DMS153 treated with DMSO at 0.1 percent for 48 hours (cell line): ENCODE measurements around the gene INSIG2.

Experiments
- DNase-seq: peaks from one replicate; lab custom pipeline; 2025; ENCODE audit not compliant: unreplicated experiment; lab: John Stamatoyannopoulos, UW

Gene INSIG2

GRCh38 chr2:118098307-118099030 lies 10.2 kb downstream of the INSIG2 start:
- no peak for DNase-seq

DNA sequence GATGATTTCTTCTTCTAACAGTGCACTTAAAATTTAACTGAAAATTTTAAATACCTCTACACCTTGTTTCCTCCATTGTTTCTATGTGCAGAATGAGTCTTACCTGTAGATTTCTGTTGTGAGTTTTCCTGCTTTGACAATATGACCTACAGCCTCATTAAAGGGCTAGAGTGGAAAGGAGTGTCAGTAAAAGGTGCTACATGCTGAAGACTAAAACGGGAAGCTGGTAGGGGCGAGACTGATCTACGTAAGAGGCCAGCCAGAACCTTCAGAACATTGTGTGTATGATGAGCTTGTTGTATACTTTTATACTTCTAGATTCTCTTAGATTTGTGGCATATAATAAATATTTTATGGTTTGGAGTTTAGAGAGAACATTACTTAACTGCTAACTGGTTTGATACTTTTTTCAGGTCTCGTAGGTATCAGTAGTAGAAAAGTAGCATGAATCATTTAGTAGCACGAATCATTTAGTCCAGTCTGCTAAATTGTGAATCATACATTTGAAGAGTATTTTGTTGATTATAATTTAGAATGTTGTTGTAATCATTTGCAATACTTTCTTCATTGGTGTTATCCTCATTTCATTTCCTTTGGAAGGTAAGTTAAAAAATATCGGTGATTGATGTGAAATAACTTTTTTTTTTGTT lies 14.3 kb downstream of the INSIG2 start:
- DNase-seq: no peak

DNA sequence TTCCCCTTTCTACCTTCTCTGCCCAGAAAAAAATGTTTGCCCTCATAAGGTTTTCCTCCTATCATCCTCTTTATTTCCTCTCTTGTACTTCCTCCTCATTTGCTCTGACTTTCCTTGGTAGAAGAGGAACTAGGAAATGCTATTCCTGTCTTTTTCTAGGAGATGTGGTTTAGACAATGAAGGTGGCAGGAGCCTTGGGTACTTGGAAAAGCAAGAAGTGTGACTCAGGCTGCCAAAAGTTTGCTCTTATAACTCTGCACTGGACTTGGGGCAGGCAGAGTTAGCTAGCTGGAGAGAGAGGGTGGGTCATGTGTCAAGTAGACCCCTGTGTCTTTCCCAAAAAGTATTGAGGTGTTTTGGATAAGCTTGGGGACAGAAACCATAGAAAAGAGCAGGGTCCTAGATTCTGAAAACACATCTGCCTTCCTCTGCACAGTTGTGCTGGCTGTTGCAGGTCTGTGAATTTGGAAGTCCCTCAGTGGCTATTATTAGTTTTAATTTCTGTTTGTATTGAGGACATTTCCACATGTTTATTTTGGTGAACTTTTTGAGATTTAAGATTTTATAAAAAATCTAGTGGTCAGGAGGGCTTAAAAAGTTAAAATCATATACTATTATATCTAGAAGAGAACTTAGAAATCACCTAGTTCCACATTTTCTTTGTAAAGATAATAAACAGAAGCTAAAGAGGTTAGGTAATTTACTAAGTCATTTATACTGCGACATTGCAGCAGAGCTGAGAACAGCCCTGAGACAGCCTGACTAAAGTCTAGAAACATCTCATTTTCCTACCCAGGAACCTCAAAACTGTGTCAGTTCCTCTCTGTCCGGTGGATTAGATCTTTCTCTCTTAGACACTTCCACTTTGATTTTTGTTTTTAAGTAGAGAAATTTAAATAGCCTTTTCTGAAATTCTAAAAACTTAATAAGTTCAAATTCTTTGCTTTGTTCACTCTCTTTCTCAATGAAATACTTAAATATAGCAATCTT lies 16.0 kb downstream of the INSIG2 start:
- no peak for DNase-seq

- DNase-seq: no peak
These were observed 17.2 kb downstream of the INSIG2 start for GRCh38 chr2:118105497-118105896.

DNA sequence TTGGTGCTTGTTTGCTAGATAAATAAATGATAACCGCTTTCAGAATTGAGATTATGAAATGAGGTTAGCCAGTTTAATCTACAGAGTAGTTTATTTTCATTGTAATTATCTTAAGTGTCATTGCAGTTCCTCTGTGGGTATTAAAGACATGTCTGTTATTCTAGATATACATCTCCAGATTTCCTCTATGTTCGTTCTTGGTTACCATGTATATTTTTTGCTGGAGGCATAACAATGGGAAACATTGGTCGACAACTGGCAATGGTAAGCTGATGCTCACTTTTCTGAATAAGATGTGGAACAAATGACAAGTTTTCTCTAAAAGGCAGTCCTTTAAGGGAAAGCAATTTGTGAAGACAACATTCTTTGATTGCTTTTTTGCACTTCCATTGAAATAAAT lies 18.7 kb downstream of the INSIG2 start:
- DNase-seq: no peak

DNA sequence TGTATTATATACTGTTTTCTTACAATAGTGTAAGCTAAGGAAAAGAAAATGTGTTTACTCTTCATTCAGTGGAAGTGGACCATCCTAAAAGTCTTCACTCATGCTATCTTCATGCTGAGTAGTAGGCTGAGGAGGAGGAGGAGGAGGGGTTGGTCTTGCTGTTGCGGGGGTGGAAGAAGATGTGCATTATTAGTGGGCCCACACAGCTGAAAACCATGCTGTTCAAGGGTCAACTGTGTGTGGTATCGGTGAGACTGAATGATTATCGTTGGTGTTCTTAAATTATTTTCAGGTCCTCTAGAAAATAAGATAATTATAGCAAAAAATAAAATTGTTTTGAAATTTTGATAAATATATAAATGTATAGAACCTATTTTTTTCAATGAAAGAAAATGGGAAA lies 22.0 kb downstream of the INSIG2 start:
- DNase-seq: no peak

- no peak for DNase-seq
These were observed 22.7 kb downstream of the INSIG2 start for GRCh38 chr2:118110991-118111390.

- no peak for DNase-seq
These were observed 24.6 kb downstream of the INSIG2 start for GRCh38 chr2:118112771-118113334.

GRCh38 chr2:118114863-118115262 lies 26.6 kb downstream of the INSIG2 start:
- no peak for DNase-seq

GRCh38 chr2:118115761-118116160 lies 27.5 kb downstream of the INSIG2 start:
- DNase-seq: no peak

GRCh38 chr2:118118479-118118878 lies 30.2 kb downstream of the INSIG2 start:
- no peak for DNase-seq

- DNase-seq: no peak
These were observed 31.0 kb downstream of the INSIG2 start for GRCh38 chr2:118119158-118119727.

- DNase-seq: no peak
These were observed 31.6 kb downstream of the INSIG2 start for GRCh38 chr2:118119761-118120400.

DNA sequence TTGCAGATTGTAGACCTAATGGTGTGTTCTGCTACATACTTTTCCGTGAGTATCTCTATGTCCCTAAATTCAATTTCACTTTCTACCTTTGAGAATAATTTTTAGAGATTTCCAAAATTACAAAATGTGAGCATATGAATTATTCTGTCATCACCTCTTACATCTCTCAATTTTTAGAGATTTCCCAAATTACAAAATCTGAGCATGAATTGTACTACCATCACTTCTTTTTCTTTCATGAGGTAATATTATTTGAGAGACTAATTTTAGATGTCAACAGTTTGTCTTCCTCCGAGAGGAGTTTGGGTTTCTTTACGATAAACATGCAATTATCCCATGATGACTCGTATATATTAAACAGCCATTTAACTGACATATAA lies 32.1 kb downstream of the INSIG2 start:
- DNase-seq: no peak

DNA sequence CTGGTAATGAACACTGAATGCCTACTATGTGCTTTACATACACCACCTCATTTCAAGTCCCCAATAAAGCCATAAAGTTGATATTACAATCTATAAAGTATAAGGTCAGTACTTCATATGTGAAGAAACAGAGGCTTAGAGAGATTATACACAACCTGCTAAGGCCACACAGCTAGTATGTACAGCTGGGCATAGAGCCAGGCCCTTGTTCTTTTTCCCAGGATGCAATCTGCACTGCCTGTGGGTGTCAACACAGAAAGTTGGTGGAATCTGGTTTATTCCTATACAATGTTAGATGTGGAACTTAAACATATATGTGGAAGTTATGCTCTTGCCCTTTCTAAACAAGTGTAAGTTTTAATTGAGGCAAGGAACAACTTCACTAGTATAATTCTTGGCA lies 32.8 kb downstream of the INSIG2 start:
- DNase-seq: no peak

DNA sequence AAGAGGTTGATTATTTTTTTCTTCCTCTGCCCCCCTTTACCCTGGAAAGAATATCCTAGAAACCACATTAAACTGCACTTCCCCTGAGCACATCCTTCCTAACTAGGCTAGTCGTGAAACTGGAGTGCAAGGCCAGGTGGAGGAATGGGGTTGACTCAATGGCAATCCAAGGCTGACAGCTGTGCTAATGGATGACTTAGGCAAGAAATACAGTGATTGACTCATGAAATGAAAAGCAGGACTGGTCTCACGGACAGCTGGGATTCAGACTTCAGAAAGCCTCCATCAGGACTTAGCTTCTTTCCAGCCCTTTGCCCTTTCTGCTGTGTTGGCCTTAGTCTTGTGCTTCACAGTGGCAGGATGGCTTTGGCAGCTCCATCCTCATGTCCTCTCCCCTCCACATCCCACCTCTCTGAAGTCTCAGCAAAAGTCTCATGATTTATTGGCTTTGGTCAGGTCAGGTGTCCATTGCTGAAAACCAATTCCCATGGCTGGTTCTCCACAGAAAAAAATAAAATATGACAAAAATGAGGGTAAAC lies 33.8 kb downstream of the INSIG2 start:
- DNase-seq: no peak

- DNase-seq: no peak
These were observed 34.5 kb downstream of the INSIG2 start for GRCh38 chr2:118122594-118123281.

DNA sequence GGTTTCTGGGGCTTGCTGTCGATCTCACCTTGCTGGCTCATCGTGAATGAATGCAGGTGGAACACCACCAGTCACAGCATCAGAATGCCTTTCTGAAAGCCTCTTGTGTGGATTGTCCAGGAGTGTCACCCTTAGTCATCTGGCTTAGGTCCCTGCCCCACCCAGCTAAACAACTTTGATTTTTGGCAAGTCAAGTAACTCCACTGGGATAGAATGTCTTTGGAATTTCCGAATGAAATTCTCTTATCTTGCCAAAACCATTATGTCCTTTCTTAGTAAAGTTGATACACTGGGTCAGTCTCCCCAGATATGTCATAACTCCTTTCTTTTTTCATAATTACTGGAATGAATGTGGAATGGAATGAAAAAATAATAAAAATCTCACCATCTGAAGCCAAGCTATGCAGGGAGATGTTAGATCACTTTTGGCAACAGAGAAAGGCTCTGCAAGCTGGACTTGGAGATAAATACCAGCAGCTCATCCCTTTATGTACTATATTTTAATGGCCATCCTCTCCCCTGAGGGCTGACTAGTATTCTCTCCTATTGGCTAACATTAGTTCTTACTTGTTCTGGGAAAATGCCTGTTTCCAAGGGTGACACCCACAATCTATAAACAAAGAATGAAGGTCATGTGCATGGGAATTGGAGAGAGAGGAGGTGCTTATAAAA lies 35.4 kb downstream of the INSIG2 start:
- no peak for DNase-seq

DNA sequence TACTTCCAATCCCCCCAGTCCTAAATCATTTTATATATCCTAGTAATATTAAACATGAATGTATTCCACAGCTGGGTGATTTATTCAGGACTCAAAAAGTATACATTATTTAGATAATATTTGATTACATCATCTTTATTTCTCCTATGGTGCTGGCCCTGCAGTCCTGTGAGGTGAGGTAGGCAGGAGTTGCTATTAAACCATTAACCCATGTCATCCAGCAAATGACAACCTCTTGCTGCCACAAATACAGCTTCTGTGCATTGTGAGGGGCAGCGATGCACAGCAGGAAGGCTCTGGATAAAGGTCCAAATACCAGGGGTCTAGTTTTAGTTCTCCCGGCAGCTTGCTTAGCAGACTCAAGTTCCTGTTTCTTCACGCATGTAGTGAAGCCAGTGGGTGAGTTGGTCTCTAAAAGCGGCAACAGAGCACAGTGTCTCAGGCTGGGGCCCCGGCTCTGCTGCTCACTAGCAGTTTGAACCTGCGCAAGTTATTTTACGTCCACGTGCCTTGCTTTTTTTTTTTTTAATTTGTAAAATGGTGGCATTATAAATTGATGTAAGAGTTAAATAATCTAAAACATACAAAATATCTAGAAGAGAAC lies 36.1 kb downstream of the INSIG2 start:
- DNase-seq: no peak
